ENCODE data around the gene FOSL1. TPM values are rescaled to one million over a fixed set of nuclear protein-coding genes. Genes with fewer than 3 reads are reported as not detected.

The FOSL1 gene
- total and polyA plus RNA-seq, 2 experiments from 2014 or later: 14.6 to 17.1 TPM

DNA sequence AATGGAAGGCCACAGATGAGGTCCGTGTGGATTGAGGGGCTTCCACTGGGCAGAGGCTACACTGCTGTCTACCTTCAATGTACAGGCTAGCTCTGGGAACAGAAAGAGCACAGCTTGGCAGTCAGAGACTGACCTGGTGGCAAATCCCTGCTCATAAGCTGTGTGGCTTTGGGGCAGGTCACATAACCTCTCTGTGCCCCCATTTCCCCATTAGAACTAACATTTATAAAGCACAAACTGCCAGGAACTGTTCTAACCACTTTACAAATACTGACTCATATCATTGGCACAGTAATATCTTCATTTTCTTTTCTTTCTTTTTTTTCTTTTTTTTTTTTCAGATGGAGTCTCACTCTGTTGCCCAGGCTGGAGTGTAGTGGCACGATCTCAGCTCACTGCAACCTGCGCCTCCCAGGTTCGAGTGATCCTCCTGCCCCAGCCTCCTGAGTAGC lies 3.1 kb downstream of the FOSL1 start:
- no peak for TF ChIP-seq NANOG (IDR thresholded peaks at IDR 0.05; ENCODE audit: borderline replicate concordance)
- no peak for TF ChIP-seq CREB1 (CRISPR knock-in tag; IDR thresholded peaks at IDR 0.05; ENCODE audit: low read depth)
- TF ChIP-seq, protein P1, sequence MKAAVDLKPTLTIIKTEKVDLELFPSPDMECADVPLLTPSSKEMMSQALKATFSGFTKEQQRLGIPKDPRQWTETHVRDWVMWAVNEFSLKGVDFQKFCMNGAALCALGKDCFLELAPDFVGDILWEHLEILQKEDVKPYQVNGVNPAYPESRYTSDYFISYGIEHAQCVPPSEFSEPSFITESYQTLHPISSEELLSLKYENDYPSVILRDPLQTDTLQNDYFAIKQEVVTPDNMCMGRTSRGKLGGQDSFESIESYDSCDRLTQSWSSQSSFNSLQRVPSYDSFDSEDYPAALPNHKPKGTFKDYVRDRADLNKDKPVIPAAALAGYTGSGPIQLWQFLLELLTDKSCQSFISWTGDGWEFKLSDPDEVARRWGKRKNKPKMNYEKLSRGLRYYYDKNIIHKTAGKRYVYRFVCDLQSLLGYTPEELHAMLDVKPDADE (IDR thresholded peaks at IDR 0.05): no peak
- no peak for TF ChIP-seq JUNB (IDR thresholded peaks at IDR 0.05; ENCODE audit: unreplicated experiment)
- no peak for TF ChIP-seq ZNF114 (CRISPR knock-in tag; IDR thresholded peaks at IDR 0.05)
- no peak for TF ChIP-seq ZNF331 (CRISPR knock-in tag; IDR thresholded peaks at IDR 0.05; ENCODE audit: low read depth)
- no peak for TF ChIP-seq STAT1 (IDR thresholded peaks at IDR 0.05; ENCODE audit: unreplicated experiment)
- TF ChIP-seq EZH2phosphoT487 (IDR thresholded peaks at IDR 0.05; ENCODE audit: unreplicated experiment): no peak
- TF ChIP-seq, protein P2, sequence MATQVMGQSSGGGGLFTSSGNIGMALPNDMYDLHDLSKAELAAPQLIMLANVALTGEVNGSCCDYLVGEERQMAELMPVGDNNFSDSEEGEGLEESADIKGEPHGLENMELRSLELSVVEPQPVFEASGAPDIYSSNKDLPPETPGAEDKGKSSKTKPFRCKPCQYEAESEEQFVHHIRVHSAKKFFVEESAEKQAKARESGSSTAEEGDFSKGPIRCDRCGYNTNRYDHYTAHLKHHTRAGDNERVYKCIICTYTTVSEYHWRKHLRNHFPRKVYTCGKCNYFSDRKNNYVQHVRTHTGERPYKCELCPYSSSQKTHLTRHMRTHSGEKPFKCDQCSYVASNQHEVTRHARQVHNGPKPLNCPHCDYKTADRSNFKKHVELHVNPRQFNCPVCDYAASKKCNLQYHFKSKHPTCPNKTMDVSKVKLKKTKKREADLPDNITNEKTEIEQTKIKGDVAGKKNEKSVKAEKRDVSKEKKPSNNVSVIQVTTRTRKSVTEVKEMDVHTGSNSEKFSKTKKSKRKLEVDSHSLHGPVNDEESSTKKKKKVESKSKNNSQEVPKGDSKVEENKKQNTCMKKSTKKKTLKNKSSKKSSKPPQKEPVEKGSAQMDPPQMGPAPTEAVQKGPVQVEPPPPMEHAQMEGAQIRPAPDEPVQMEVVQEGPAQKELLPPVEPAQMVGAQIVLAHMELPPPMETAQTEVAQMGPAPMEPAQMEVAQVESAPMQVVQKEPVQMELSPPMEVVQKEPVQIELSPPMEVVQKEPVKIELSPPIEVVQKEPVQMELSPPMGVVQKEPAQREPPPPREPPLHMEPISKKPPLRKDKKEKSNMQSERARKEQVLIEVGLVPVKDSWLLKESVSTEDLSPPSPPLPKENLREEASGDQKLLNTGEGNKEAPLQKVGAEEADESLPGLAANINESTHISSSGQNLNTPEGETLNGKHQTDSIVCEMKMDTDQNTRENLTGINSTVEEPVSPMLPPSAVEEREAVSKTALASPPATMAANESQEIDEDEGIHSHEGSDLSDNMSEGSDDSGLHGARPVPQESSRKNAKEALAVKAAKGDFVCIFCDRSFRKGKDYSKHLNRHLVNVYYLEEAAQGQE (IDR thresholded peaks at IDR 0.05; ENCODE audit: unreplicated experiment): no peak
- TF ChIP-seq EZH2 (IDR thresholded peaks at IDR 0.05; ENCODE audit: low read depth, unreplicated experiment): no peak
- TF ChIP-seq, protein P3, sequence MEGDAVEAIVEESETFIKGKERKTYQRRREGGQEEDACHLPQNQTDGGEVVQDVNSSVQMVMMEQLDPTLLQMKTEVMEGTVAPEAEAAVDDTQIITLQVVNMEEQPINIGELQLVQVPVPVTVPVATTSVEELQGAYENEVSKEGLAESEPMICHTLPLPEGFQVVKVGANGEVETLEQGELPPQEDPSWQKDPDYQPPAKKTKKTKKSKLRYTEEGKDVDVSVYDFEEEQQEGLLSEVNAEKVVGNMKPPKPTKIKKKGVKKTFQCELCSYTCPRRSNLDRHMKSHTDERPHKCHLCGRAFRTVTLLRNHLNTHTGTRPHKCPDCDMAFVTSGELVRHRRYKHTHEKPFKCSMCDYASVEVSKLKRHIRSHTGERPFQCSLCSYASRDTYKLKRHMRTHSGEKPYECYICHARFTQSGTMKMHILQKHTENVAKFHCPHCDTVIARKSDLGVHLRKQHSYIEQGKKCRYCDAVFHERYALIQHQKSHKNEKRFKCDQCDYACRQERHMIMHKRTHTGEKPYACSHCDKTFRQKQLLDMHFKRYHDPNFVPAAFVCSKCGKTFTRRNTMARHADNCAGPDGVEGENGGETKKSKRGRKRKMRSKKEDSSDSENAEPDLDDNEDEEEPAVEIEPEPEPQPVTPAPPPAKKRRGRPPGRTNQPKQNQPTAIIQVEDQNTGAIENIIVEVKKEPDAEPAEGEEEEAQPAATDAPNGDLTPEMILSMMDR (conservative IDR thresholded peaks at IDR 0.05; ENCODE audit: low read depth in 2 of 2): no peak
- no peak for TF ChIP-seq POLR2AphosphoS5 (IDR thresholded peaks at IDR 0.05; ENCODE audit: low read depth)
- TF ChIP-seq, protein P4, sequence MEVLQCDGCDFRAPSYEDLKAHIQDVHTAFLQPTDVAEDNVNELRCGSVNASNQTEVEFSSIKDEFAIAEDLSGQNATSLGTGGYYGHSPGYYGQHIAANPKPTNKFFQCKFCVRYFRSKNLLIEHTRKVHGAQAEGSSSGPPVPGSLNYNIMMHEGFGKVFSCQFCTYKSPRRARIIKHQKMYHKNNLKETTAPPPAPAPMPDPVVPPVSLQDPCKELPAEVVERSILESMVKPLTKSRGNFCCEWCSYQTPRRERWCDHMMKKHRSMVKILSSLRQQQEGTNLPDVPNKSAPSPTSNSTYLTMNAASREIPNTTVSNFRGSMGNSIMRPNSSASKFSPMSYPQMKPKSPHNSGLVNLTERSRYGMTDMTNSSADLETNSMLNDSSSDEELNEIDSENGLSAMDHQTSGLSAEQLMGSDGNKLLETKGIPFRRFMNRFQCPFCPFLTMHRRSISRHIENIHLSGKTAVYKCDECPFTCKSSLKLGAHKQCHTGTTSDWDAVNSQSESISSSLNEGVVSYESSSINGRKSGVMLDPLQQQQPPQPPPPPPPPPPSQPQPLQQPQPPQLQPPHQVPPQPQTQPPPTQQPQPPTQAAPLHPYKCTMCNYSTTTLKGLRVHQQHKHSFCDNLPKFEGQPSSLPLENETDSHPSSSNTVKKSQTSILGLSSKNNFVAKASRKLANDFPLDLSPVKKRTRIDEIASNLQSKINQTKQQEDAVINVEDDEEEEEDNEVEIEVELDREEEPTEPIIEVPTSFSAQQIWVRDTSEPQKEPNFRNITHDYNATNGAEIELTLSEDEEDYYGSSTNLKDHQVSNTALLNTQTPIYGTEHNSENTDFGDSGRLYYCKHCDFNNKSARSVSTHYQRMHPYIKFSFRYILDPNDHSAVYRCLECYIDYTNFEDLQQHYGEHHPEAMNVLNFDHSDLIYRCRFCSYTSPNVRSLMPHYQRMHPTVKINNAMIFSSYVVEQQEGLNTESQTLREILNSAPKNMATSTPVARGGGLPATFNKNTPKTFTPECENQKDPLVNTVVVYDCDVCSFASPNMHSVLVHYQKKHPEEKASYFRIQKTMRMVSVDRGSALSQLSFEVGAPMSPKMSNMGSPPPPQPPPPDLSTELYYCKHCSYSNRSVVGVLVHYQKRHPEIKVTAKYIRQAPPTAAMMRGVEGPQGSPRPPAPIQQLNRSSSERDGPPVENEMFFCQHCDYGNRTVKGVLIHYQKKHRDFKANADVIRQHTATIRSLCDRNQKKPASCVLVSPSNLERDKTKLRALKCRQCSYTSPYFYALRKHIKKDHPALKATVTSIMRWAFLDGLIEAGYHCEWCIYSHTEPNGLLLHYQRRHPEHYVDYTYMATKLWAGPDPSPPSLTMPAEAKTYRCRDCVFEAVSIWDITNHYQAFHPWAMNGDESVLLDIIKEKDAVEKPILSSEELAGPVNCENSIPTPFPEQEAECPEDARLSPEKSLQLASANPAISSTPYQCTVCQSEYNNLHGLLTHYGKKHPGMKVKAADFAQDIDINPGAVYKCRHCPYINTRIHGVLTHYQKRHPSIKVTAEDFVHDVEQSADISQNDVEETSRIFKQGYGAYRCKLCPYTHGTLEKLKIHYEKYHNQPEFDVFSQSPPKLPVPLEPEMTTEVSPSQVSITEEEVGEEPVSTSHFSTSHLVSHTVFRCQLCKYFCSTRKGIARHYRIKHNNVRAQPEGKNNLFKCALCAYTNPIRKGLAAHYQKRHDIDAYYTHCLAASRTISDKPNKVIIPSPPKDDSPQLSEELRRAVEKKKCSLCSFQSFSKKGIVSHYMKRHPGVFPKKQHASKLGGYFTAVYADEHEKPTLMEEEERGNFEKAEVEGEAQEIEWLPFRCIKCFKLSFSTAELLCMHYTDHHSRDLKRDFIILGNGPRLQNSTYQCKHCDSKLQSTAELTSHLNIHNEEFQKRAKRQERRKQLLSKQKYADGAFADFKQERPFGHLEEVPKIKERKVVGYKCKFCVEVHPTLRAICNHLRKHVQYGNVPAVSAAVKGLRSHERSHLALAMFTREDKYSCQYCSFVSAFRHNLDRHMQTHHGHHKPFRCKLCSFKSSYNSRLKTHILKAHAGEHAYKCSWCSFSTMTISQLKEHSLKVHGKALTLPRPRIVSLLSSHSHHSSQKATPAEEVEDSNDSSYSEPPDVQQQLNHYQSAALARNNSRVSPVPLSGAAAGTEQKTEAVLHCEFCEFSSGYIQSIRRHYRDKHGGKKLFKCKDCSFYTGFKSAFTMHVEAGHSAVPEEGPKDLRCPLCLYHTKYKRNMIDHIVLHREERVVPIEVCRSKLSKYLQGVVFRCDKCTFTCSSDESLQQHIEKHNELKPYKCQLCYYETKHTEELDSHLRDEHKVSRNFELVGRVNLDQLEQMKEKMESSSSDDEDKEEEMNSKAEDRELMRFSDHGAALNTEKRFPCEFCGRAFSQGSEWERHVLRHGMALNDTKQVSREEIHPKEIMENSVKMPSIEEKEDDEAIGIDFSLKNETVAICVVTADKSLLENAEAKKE (CRISPR knock-in tag; IDR thresholded peaks at IDR 0.05): no peak
- Histone ChIP-seq H2AFZ (no peak overlapping the region), H4K20me1 (replicated peaks; ENCODE audit: insufficient read depth) (peaks cover 4% of the 10 kb centered on the region), H3K4me2 (no peak overlapping the region), H3F3A (replicated peaks; ENCODE audit: low read depth) (peaks cover 22% of the 10 kb centered on the region), H3K4me3 (no peak overlapping the region), H3K79me2 (replicated peaks; ENCODE audit: insufficient read depth) (peaks cover 1% of the 10 kb centered on the region), H3K36me3 (ENCODE audit: insufficient read depth) (no peaks in the 10 kb centered on the region), H3K27me3 (ENCODE audit: insufficient read depth) (peaks cover 39% of the 10 kb centered on the region), H3K4me1 (ENCODE audit: insufficient read depth) (peaks cover 16% of the 10 kb centered on the region), H3K9me2 (ENCODE audit: insufficient read depth) (no peaks in the 10 kb centered on the region), H3K27ac (ENCODE audit: low read depth) (no peak overlapping the region)
- H3K4me3 Mint-ChIP-seq: no peak overlapping the region
- H3K27me3 Mint-ChIP-seq (ENCODE audit: insufficient read depth, low read depth, poor library complexity): peaks cover 49% of the 10 kb centered on the region
- H3K27ac Mint-ChIP-seq: no peak overlapping the region
- no peak for DNase-seq (ENCODE audit: low spot score)
- H3K4me1 Mint-ChIP-seq: peaks cover 19% of the 10 kb centered on the region
- peaks cover 9% of the 10 kb centered on the region for H3K36me3 Mint-ChIP-seq (ENCODE audit: low read depth)
- peaks cover 2% of the 10 kb centered on the region; the same call in 1 of the 3 replicates for H3K9me3 Mint-ChIP-seq
- no peak for ATAC-seq

All from GM23338 (cell line).